NCI-H69 (cell line): ENCODE results near the gene HIC1.

Experiments
- DNase-seq: peaks from one replicate; lab custom pipeline; 2025; lab: John Stamatoyannopoulos, UW

HIC1 gene

GRCh38 chr17:2054512-2055291 is at the start of gene HIC1:
Gene HIC1, plus strand, starts transcription at chr17:2055103. Its CDS starts 1,588 bp downstream, at chr17:2056691.
- peak; percentile 71 for DNase-seq

DNA sequence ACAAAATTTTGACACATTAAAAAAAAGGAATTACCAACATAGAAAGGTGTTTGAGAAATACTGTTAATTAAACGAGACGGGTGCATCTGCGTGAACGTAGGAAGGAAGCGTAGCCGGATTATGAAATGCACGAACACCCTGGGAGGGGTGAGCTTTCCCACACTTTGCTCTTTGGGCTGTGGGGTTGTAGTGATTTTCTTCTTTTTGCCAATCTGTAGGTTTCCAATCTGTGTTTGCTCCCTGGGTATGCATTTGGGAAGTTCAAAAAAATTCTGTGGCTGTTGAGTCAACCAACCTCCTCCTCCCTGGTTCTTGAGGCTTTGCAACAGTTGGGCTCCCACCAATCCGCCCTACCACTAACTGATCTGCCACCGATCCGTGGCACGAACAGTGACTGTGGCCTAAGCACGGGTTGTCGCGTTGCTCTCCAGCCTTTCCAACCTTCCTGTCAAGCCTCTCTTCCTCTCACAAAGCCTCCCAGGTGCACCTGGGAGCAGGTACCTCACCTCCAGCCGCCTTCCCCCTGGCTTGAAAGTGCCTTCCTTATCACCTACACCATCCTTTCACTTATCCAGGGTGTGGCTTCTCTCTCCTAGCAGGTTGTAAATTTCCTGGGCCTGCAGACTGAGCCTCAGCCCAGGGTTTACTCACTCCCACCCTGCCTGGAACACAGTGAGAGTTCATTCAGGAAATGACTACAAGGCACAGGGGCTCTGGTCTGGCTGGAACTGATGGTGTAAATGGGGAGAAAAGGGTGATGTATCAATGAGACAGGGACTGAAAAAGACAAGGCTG is 46.4 kb upstream of the HIC1 start:
- DNase-seq, result no peak

- DNase-seq, result no peak
Observed at GRCh38 chr17:2009737-2010136, 45.2 kb upstream of the HIC1 start.

DNA sequence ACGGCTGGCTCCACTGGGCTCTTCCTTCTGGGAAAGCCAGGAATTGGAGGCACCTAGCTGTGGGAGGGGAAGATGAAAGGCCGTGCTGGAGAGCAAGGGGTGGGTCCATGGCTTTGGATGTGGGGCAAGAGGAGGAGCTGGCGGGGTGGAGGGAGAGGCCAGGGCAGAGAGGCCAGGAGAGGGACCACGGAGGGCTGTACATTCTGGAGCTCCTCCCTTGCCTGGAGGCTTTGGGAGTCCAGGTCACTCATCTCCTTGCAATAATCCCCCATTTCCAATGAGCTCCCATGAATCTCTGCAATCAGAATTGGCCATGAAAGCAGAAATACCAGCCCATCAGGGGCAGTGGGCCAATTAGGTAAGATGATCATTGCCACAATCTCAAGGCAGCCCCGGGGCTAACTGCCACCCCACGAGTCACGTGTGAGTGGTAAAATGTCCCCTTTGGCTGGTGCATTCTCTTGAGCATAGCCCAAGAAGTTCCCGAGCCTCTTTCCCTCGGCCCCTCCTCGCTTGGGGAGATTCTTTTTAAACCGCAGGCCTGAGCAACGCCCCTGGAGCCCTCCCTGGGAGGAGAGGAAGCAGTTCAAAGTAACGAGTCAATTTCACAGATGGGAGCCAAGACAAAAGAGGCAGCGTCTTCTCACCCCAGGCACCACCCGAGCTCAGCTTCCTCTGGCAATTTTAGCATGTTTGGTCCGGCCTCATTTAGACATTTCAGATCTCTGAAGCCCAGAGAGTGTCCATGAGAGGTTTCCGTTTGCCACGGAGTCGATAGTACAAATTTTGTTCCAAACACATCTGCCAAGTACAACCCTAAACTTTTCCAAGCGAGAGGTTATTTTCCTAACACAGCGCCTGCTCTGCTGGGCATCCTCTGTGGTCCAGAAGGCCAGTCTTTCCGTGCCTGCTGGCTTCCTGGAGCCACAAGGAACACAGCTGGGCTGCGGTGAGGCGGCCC is 43.2 kb upstream of the HIC1 start:
- peak; percentile 63 for DNase-seq

DNA sequence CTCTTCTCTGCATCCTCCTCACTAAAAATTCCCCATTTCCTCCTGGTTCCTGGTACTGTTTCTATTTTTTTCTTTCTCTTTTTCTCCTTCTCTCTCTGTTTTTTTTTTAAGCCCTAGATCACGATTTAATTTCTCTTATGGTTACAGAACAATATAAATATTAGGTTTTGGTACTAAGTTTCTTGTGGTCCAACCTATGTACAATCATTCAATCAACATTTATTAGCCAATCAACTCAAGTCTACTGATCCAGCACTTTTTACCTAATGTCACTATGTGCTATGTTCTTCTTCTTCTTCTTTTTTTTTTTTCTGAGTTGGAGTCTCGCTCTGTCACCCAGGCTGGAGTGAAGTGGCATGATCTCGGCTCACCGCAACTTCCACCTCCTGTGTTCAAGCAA is 42.4 kb upstream of the HIC1 start:
- no peak for DNase-seq

- DNase-seq, result peak; percentile 14
Observed at GRCh38 chr17:2013220-2013993, 41.5 kb upstream of the HIC1 start.

GRCh38 chr17:2013994-2014317 is 40.9 kb upstream of the HIC1 start:
- no peak for DNase-seq

GRCh38 chr17:2015314-2015713 is 39.6 kb upstream of the HIC1 start:
- DNase-seq, result no peak

GRCh38 chr17:2016494-2016893 is 38.4 kb upstream of the HIC1 start:
- DNase-seq, result no peak

- peak; percentile 14 for DNase-seq
Observed at GRCh38 chr17:2017274-2017941, 37.5 kb upstream of the HIC1 start.

- peak; percentile 57 for DNase-seq
Observed at GRCh38 chr17:2018716-2019510, 36.0 kb upstream of the HIC1 start.

GRCh38 chr17:2019723-2020122 is 35.2 kb upstream of the HIC1 start:
- no peak for DNase-seq

DNA sequence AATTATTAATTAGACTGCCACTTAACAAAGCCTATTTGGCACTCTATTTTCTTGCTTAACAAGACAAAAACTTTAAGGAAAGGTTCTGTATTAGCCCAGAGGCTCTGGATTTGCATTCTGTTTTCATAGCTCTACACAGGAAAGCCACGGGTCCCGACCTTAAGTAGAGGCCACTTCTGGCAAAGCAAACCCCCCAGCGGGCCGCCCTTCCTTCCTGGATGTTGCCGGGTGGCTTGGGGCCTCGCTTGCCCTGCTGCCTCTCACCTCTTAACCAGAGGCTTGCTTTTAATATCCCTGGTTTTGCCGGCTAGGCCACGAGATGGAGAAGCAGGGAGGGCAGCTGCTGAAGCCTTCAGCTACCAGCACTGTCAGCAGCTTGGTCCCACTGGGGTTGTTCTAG is 34.2 kb upstream of the HIC1 start:
- no peak for DNase-seq

GRCh38 chr17:2022647-2023240 is 32.2 kb upstream of the HIC1 start:
- no peak for DNase-seq

GRCh38 chr17:2023256-2023655 is 31.6 kb upstream of the HIC1 start:
- no peak for DNase-seq

DNA sequence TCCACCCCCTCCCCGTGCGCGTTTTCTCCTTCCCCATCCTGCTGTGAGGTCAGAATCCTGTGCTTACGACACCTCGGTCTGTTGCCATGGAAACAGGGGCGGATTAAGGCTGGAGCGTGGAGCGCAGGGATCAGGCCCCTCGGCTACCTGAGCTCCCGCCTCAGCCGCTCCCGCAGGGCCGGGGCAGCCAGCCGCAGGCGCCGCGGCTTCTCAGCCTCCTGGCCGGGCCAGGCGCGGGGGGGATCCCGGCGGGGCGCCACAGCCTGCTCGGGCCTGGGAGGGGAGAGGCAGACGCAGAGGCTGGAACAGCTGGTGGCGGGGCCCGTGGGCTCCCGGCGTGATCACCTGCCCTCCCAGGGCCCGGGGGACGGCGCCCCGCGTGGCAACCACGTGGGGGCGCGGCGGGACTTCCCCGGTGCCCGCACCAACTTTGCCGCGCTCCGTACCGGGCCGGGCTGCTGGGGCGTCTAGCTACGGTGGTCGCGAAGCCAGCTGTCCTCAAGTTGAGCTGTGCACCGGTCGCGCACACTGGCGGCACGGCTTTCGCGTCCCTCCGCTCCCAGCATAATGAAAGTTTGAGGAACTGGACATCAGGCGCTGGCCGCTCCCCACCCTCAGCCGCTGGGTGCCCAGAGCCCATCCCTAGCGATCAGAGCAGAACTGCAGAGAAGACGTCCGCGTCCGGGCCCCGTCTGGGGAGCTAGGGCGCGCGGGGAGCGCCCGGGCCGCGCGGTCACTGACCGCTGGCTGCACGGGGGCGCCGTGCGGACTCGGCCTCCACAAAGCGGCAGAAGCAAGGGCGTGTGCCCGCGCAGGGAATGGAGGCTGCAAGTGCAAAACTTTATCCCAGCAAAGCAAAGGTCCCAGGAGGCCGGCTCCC is 31.0 kb upstream of the HIC1 start:
- DNase-seq, result peak; percentile 87

- DNase-seq, result peak; percentile 43
Observed at GRCh38 chr17:2024572-2025219, 30.2 kb upstream of the HIC1 start.

DNA sequence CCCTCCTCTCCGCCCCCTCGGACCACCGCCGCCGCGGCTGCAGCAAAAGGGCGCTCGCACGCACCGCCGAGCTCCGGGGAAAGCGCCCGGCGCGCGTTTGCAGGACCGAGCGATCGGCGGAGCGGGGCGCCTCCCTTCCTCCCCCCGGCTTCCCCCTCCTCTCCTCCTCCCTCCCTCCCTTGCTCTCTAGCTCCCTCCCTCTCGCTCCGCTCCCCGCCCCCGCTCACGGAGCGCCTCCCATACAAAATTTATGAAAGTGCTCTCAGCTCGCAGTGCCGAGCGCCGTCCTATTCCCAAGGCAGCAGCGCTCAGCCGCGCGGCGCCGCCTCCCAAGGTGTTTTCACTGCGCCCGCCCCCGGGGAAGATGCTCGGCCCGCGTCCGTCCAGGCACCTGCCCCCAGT is 29.7 kb upstream of the HIC1 start, which contains the start of gene RTN4RL1:
TSS of gene RTN4RL1 (minus strand) at position 115 of the 402 bp plus-strand sequence. CDS start 469 bp downstream, outside the sequence.
- DNase-seq, result peak; percentile 86
